IPS-NIHi7 (cell line): Measurements from ENCODE around the gene UBTF.
A peak's percentile ranks its signal among the peaks of the same experiment; 100 is the strongest.
"Not testable (repeated sequence)": the region's sequence is repeated elsewhere in the genome, so short reads cannot be mapped to it uniquely, and the experiment has no call there.

ENCODE experiments used
- DNase-seq: peaks from one replicate; pipeline ENCODE4 v3.0.0; 2012; ENCODE audit warnings: mixed read lengths; ENCODE audit errors: extremely low spot score

The UBTF gene

DNA sequence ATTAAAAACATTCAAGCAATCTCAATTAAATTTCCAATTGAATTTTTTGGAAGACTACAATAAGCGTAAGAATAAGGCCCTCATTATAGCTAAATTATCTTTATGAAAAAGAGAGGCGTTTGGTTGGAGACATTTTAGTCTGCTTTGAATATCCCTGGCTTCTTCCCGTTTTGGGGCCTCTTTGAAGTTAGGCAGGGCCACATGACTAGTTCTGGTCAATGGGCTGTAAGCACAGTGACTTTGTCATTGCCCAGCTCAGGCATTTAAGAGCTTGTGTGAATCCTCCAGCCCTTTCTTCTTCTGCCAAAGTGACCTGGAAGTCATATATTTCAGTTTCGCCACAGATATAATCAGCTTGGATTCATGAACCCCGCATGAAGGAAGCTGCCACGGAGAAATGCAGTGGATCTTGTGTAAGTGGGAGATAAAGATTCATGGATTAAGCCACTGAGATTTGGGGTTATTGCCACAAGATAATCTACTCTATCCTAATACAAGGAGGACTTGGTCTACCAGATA lies 21.7 kb upstream of the UBTF start:
- no peak for DNase-seq

DNA sequence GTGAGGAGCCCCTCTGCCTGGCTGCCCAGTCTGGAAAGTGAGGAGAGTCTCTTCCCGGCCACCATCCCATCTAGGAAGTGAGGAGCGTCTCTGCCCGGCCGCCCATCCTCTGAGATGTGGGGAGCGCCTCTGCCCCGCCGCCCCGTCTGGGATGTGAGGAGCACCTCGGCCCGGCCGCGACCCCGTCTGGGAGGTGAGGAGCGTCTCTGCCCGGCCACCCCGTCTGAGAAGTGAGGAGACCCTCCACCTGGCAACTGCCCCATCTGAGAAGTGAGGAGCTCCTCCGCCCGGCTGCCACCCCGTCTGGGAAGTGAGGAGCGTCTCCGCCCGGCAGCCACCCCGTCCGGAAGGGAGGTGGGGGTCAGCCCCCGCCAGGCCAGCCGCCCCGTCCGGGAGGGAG lies 18.4 kb upstream of the UBTF start:
- not testable (repeated sequence) for DNase-seq

GRCh38 chr17:44236444-44236991 lies 17.0 kb upstream of the UBTF start:
- no peak for DNase-seq

- no peak for DNase-seq
These were observed 16.1 kb upstream of the UBTF start for GRCh38 chr17:44235583-44235936.

- no peak for DNase-seq
These were observed 14.1 kb upstream of the UBTF start for GRCh38 chr17:44233582-44233981.

DNA sequence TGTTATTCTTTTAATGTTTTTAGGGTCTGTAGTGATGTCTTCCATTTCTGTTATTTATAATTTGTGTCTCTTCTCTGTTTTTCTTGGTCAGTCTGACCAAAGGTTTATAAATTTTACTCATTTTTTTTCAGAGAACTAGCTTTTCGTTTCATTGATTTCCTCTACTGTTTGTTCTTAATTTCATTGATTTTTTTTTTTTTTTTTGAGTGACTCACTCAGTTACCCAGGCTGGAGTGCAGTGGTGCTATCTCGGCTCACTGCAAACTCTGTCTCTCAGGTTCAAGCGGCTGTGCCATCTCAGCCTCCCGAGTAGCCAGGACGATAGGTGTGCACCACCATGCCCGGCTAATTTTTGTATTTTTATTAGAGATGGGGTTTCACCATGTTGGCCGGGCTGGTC lies 12.6 kb upstream of the UBTF start:
- no peak for DNase-seq

DNA sequence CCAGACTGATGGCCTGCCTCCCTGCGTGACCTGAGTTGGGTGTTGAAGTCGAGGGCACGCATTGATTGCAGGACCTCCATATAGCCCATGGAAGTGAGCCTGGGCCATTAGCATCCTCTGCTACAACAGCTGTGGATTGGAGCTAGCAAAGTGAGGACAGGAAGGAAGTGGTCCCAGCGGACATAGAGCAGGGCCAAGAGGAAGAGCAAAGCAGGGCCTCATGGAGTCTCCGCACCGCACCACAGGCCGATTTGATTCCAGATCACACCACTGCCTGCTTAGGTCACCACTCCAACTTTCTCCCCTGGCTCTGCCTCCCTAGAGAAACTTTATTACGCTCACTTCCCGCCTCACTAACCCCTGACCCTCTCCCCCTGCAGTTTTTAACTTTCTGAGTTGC lies 10.7 kb upstream of the UBTF start:
- no peak for DNase-seq

DNA sequence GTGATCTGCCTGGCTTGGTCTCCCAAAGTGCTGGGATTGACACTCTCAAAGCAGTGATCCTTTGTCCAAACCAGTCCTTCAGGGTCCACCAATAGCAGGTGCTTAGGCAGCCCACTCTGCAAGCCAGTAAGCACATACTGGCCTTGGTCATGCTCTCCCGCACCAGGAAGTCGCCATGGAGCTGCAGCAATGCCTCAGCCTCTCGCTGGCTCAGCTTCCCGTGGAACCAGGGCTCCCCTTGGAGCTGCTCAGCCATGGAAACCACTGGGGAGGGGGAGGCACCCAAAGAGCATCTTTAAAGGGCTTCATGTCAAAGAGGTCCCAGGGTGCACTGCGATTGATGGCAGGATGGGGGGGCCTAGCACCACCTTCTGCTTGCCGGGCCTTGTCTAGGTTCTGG lies 9.6 kb upstream of the UBTF start:
- no peak for DNase-seq

DNA sequence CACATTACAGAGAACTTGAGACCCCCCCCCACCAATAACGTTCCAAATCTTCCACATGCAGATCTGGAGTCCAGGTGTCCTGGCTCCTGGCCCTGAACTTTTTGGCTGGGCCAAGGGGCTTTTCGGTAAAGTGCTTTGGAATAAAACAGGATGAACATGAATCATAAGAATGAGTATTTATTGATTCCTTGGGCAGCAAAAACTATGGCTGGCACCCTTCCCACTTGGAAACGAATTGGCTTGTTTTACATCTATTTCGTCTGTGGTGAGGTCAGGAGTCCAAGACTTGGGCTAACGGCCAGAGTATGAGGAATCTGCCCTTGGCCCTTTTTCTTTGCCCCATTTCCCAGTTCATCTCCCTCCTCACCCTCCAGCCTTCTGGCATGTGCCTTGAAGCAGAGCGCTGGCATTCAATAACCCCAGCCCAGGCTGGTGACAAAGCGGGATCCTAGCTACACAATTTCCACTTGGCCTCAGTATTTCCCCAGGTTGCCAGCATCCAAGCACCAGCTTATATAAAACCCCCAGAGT lies 4.1 kb upstream of the UBTF start:
- no peak for DNase-seq

DNA sequence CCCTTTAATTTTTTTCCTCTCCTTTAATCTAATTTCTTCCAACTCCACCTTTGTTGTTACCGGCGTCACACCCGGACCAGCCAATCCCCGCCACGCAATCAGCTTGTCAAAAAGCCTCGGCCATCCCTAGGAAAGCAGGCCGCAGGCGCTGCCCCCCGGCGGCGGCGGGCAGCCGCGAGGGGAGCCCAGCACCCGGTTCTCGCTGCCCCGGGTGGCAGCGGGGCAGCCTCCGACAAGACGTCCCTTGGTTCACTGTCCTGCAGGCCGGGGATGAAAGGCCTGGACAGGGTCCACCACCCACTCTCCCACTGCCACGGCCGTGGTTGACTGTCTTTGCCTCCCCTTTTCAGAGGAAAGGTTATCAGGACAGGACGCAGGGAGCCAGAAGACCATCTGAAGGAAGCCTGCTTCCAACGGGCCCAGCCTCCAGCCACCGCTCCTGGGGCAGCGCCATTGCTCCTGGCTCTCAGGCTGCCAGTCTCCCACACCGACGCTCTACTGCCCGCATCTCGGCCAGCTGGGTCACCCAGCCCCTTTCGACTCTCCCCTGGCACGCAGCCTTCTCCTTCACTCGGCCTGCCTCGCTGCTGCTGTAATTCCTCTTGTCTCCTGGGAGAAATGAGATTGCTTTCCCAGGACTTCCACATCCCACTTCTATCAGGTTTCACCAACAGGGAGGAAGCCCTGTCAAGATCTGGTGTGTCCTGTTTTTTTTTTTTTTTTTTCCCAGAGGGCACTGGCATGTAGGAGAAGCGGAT lies 2.8 kb upstream of the UBTF start:
- peak; percentile 89 for DNase-seq

GRCh38 chr17:44221862-44222111 lies 2.3 kb upstream of the UBTF start:
- peak; percentile 22 for DNase-seq

DNA sequence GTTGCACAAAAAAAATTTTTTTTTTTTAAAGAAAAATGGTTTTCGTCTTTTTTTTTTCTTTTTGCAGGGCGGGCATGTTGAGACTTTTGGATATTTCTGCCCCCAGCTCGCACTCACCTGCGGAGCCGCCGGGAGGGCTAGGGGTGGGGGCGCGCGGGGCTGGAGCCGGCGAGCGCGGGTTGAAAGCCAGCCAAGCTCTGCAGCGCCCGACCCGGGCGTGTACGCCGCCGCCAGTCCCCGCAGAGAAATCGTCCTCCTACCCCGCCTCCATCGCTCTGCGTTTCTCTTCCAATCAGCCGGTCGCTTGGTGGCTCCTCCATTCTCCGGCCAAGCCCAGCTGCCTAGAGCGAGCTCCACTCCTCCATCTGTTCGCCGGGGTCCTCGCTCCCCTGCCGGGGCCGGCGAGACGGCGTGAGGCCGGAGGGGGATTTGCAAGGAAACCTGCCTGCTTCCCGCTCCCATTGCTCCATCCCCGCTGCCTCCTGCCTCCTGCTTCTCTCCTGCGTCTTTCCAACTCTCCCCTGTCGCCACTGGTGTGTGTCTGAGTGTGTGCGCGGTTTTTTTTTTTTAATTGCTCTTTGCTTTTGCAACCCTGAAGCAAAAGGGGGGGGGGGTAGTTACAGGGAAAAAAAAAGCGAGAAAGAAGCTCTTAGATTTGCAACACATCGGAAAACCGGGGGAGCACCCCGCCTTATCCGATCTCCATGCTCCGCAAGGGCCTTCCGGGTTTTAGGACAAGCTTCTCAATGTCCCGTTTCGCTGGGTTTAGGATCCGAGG lies 1.8 kb upstream of the UBTF start:
- DNase-seq: peak; percentile 71

- peak; percentile 38 for DNase-seq
These were observed 973 bp upstream of the UBTF start for GRCh38 chr17:44220213-44221083.

GRCh38 chr17:44219108-44219615 lies 313 bp downstream of the UBTF start:
- DNase-seq: peak; percentile 56

DNA sequence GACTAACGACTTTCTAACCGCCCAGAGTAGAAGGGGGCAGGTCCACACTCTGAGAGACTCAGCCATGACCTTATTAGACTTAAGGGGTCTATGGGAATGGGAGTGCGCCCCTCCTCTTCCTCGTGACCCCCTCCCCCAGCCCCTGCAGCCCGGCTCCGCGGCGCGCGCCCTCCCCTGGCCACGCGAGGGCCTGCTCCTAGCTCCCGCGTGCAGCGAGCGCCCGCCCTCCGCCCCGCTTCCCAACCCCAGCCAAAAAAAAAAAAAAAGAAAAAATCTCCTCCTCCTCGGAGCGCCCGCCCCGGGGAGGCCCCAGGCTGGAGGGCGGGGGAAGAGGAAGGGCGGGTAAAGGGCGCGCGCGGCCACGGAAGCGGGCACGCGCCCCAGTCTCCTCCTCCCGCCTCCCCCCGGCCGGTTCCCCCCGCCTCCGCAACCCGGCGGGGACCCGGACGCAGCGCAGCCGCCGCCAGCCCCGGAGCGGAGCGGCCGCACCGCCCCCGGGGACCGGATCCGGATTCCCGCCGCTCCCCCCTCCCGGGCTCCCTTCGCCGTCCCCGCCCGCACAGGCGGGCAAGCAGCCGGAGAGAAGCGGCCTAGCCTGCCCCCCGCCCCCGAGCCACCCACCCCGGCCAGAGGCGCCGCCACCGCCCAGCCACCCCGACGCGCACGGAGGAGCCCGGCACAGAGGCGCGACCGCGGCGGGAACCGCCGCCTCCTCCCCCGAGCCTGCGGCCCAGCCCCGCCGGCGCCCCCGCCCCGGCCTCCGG lies 949 bp downstream of the UBTF start:
- peak; percentile 78 for DNase-seq

- no peak for DNase-seq
These were observed 1.6 kb downstream of the UBTF start for GRCh38 chr17:44217738-44218343.

- no peak for DNase-seq
These were observed 2.8 kb downstream of the UBTF start for GRCh38 chr17:44216694-44217093.

DNA sequence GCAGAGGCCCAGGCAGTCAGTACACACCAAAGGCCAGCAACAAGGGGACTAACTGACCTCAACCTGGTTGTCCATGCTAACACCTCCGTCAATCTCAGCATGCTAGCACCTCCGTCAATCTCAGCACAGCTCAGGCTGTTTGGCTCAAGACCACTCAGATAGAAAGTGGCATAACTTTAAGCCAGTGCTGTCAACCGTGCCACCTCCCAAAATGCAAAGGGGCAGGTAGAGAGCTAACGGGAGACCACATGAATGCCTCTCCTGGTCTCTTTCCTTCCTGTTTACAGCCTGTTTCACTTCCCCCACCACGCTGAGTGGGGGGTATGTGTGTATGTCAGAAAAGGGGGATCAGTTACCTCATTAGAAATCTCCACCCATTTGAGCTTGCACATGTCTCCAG lies 3.3 kb downstream of the UBTF start:
- no peak for DNase-seq

DNA sequence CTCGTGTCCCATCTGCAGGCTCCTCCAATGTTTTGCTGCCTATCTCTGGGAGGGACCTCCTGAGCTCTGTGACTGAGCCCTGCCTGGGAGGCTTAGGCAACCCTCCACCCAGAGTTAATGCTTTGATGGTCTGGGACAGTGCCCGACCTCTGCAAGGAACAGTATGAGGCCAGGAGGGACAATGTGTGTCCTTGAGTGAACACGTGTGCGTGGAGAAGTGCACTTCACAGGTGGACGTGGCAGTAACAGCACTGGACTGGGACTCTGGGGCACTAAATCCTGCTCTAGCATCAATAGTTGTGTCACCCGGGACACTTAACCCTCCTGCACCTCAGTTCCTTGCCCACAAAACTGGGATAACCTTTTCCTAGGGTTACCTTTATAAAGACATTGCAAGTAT lies 4.6 kb downstream of the UBTF start:
- no peak for DNase-seq

GRCh38 chr17:44214230-44214494 lies 5.3 kb downstream of the UBTF start:
- no peak for DNase-seq
